CD14-positive monocyte (primary cell): Measurements from ENCODE around the gene ADGRG6. TPM values are rescaled to one million over a fixed set of nuclear protein-coding genes. Genes with fewer than 3 reads are reported as not detected.

ENCODE experiments used
- DNase-seq, 3 donors: peaks; one replicate each; pipeline ENCODE4 v3.0.0-alpha.2; 2011 to 2022
- H2AFZ ChIP-seq: 2 replicates; pipeline ENCODE4 v1.6.0; 2012; ENCODE audit warnings: mild to moderate bottlenecking, low read depth, low read length, inconsistent platforms; ENCODE audit not compliant: insufficient read depth, poor library complexity, severe bottlenecking
- H3K27ac ChIP-seq, 2 donors: 1 replicate in 1 of 2; 2 replicates in 1 of 2; pipeline ENCODE4 v1.5.1; 2012 to 2013; ENCODE audit warnings: low read length in 2 of 2, control low read depth in 1 of 2, inconsistent platforms in 1 of 2, low read depth in 1 of 2, mild to moderate bottlenecking in 1 of 2
- H3K27me3 ChIP-seq, 2 donors: one replicate each; pipeline versions ENCODE4 v1.6.0 to v1.6.1; 2011 to 2013; ENCODE audit warnings: low read length in 2 of 2; ENCODE audit not compliant: control insufficient read depth in 2 of 2, insufficient read depth in 2 of 2
- H3K36me3 ChIP-seq, 2 donors: replicated peaks in 1 of 2; 1 replicate in 1 of 2; 2 replicates in 1 of 2; pipeline versions ENCODE4 v1.5.1 to v1.6.1; 2012 to 2013; ENCODE audit warnings: low read length in 2 of 2, control low read depth in 1 of 2, inconsistent platforms in 1 of 2, mild to moderate bottlenecking in 1 of 2; ENCODE audit not compliant: insufficient read depth in 2 of 2, control insufficient read depth in 1 of 2
- H3K4me1 ChIP-seq, 2 donors: 1 replicate in 1 of 2; 2 replicates in 1 of 2; pipeline versions ENCODE4 v1.5.1 to v1.6.1; 2012 to 2013; ENCODE audit warnings: low read length in 2 of 2, control low read depth in 1 of 2, inconsistent platforms in 1 of 2, mild to moderate bottlenecking in 1 of 2, moderate library complexity in 1 of 2; ENCODE audit not compliant: insufficient read depth in 2 of 2, control insufficient read depth in 1 of 2
- H3K4me2 ChIP-seq: replicated peaks from 2 replicates; pipeline ENCODE3; 2012; ENCODE audit warnings: low read length, moderate library complexity, mild to moderate bottlenecking; ENCODE audit not compliant: poor library complexity, severe bottlenecking; ENCODE audit errors: extremely low read depth
- H3K4me3 ChIP-seq, 3 experiments: fragments of 200-600 bp in 1 of 3; sonication (generic) in 1 of 3; replicated peaks in 1 of 3; 1 replicate in 2 of 3; 2 replicates in 1 of 3; pipeline ENCODE4 v1.5.1; 2011 to 2013; ENCODE audit warnings: low read length in 3 of 3, mild to moderate bottlenecking in 3 of 3, control low read depth in 2 of 3, low read depth in 2 of 3, inconsistent platforms in 1 of 3, moderate library complexity in 1 of 3
- H3K79me2 ChIP-seq: 2 replicates; pipeline ENCODE4 v1.6.0; 2012; ENCODE audit warnings: mild to moderate bottlenecking, control low read depth, inconsistent platforms, low read length, moderate library complexity; ENCODE audit not compliant: insufficient read depth
- H3K9ac ChIP-seq: 2 replicates; pipeline ENCODE4 v1.6.0; 2017; ENCODE audit warnings: low read length, mild to moderate bottlenecking; ENCODE audit not compliant: insufficient read depth, poor library complexity, severe bottlenecking
- H3K9me3 ChIP-seq, 2 donors: replicated peaks in 1 of 2; 1 replicate in 1 of 2; 2 replicates in 1 of 2; pipeline versions ENCODE4 v1.5.1 to v1.6.1; 2012 to 2013; ENCODE audit warnings: low read length in 2 of 2, control low read depth in 1 of 2; ENCODE audit not compliant: control insufficient read depth in 1 of 2, insufficient read depth in 1 of 2
- H4K20me1 ChIP-seq: 2 replicates; pipeline ENCODE4 v1.6.0; 2012; ENCODE audit warnings: mild to moderate bottlenecking, low read length, control low read depth, moderate library complexity; ENCODE audit not compliant: insufficient read depth
- H3K27ac Mint-ChIP-seq, 7 donors: one replicate each; pipeline ENCODE4 v1.8.0; 2020; ENCODE audit warnings: mild to moderate bottlenecking in 7 of 7, mixed read lengths in 7 of 7, moderate library complexity in 6 of 7, inconsistent platforms in 2 of 7
- H3K27me3 Mint-ChIP-seq, 3 donors: one replicate each; pipeline ENCODE4 v1.8.0; 2021 to 2022; ENCODE audit warnings: low read depth in 3 of 3, mild to moderate bottlenecking in 3 of 3, mixed read lengths in 3 of 3, moderate library complexity in 3 of 3, inconsistent platforms in 1 of 3
- H3K36me3 Mint-ChIP-seq, 2 donors: one replicate each; pipeline ENCODE4 v1.8.0; 2020; ENCODE audit warnings: mixed read lengths in 2 of 2, inconsistent platforms in 1 of 2, mild to moderate bottlenecking in 1 of 2
- H3K4me1 Mint-ChIP-seq: one replicate; pipeline ENCODE4 v1.8.0; 2020; ENCODE audit warnings: mild to moderate bottlenecking, mixed read lengths
- H3K4me3 Mint-ChIP-seq, 2 donors: one replicate each; pipeline ENCODE4 v1.8.0; 2020; ENCODE audit warnings: mild to moderate bottlenecking in 2 of 2, mixed read lengths in 2 of 2, moderate library complexity in 1 of 2
- H3K9me3 Mint-ChIP-seq, 7 donors: one replicate each; pipeline ENCODE4 v1.8.0; 2020 to 2022; ENCODE audit warnings: mixed read lengths in 7 of 7, mild to moderate bottlenecking in 6 of 7, moderate library complexity in 6 of 7, inconsistent platforms in 2 of 7
- CTCF ChIP-seq: fragments of 200-600 bp; IDR thresholded peaks from one replicate; pipeline ENCODE4 v1.8.0; 2022; ENCODE audit warnings: antibody characterized with exemption, mild to moderate bottlenecking
- WGBS: methylation state at CpG from one replicate; pipeline ENCODE4 v1.1.5; 2013; ENCODE audit warnings: missing lambda C conversion rate; ENCODE audit not compliant: insufficient coverage; 5-methylcytosine and 5-hydroxymethylcytosine counted together
- intact Hi-C, 2 donors: fragments of 100-400 bp; cut with micrococcal nuclease; formaldehyde crosslinking; loops; one replicate each; pipeline versions ENCODE4 v1.15.0 to v1.15.1; 2023
- polyA plus RNA-seq, 3 donors: library from polyadenylated mRNA; depleted of rRNA in 1 of 3; unstranded in 2 of 3; stranded (reverse) in 1 of 3; fragments of 300-500 nt in 2 of 3; fragments of >200 nt in 1 of 3; fragmentation: Illumina TruSeq in 2 of 3; gene quantifications; 1 replicate in 2 of 3; 2 replicates in 1 of 3; pipeline ENCODE4 v1.2.3, GENCODE V29; 2012 to 2021

Gene ADGRG6
- polyA plus RNA-seq, 3 donors, result 0.18 to 0.31 TPM; not detected in 1

GRCh38 chr6:142411145-142411544 is 109.3 kb downstream of the ADGRG6 start:
- no peaks in the 10 kb centered on the region for H3K36me3 Mint-ChIP-seq
- H3K79me2 ChIP-seq, result no peaks in the 10 kb centered on the region
- H3K4me1 Mint-ChIP-seq, result no peaks in the 10 kb centered on the region
- no peaks in the 10 kb centered on the region for H3K36me3 ChIP-seq
- H3K27ac ChIP-seq, result no peak overlapping the region
- H4K20me1 ChIP-seq, result no peaks in the 10 kb centered on the region
- no peak overlapping the region for H3K4me3 ChIP-seq
- no peak overlapping the region for H3K4me2 ChIP-seq
- no peak overlapping the region for H2AFZ ChIP-seq
- no peaks in the 10 kb centered on the region for H3K27me3 ChIP-seq
- H3K9me3 Mint-ChIP-seq, result peaks cover 0 to 1% (median 0%) of the 10 kb centered on the region in 7 donors
- H3K4me3 Mint-ChIP-seq, result no peak overlapping the region
- no peak for DNase-seq
- no peaks in the 10 kb centered on the region for H3K4me1 ChIP-seq
- H3K9me3 ChIP-seq, result no peaks in the 10 kb centered on the region
- TF ChIP-seq CTCF, result no peak
- no peak overlapping the region for H3K27ac Mint-ChIP-seq
- WGBS, result no CpG with 5 or more reads among the region's 2 CpGs
- intact Hi-C loops, result no loop called here
- H3K9ac ChIP-seq, result no peak overlapping the region
- H3K27me3 Mint-ChIP-seq, result peaks cover 0 to 2% (median 1%) of the 10 kb centered on the region in 3 donors

GRCh38 chr6:142412241-142412640 is 110.4 kb downstream of the ADGRG6 start:
- no peak overlapping the region for H3K4me3 Mint-ChIP-seq
- WGBS, result no CpG with 5 or more reads among the region's 2 CpGs

More at GRCh38 chr6:142412241-142412640, 110.4 kb downstream of the ADGRG6 start:
- TF ChIP-seq CTCF, result no peak
- Histone ChIP-seq H3K27ac (no peak overlapping the region), H3K79me2 (no peaks in the 10 kb centered on the region), H3K4me3 (no peak overlapping the region), H3K9ac (no peak overlapping the region), H3K9me3 (no peaks in the 10 kb centered on the region), H3K4me1 (no peaks in the 10 kb centered on the region), H3K4me2 (no peak overlapping the region), H2AFZ (no peak overlapping the region), H4K20me1 (no peaks in the 10 kb centered on the region), H3K36me3 (no peaks in the 10 kb centered on the region), H3K27me3 (no peaks in the 10 kb centered on the region)
- Mint-ChIP-seq H3K36me3 (no peaks in the 10 kb centered on the region), H3K27me3 (peaks cover 0 to 2% (median 1%) of the 10 kb centered on the region in 3 donors), H3K9me3 (peaks cover 0 to 1% (median 0%) of the 10 kb centered on the region in 7 donors), H3K27ac (no peak overlapping the region), H3K4me1 (no peaks in the 10 kb centered on the region)
- no peak for DNase-seq
- intact Hi-C loops, result no loop called here
